Stomach (tissue), 9 donors: ENCODE results near the gene CLECL1. TPM values are rescaled to one million over a fixed set of nuclear protein-coding genes. Genes with fewer than 3 reads are reported as not detected.
"Not testable (repeated sequence)": the region's sequence is repeated elsewhere in the genome, so short reads cannot be mapped to it uniquely, and the experiment has no call there.

Experiments used
- DNase-seq, 2 donors: peaks; one replicate each; pipeline versions ENCODE4 v3.0.0 to v3.0.0-alpha.2; 2013 to 2019
- H3K27ac ChIP-seq, 5 donors: fragments of 200-600 bp in 4 of 5; sonication (generic) in 4 of 5; one replicate each; pipeline ENCODE4 v1.5.1; 2013 to 2019; ENCODE audit warnings: mild to moderate bottlenecking in 1 of 5, moderate library complexity in 1 of 5
- H3K27me3 ChIP-seq, 3 donors: fragments of 200-600 bp; sonication (generic); one replicate each; pipeline ENCODE4 v1.5.1; 2017 to 2019; ENCODE audit warnings: mixed run types in 1 of 3
- H3K36me3 ChIP-seq, 4 donors: fragments of 200-600 bp; sonication (generic); 1 replicate in 3 of 4; 2 replicates in 1 of 4; pipeline ENCODE4 v1.5.1; 2016 to 2019
- H3K4me1 ChIP-seq, 4 donors: fragments of 200-600 bp; sonication (generic); one replicate each; pipeline ENCODE4 v1.5.1; 2016 to 2019
- H3K4me3 ChIP-seq, 4 donors: fragments of 200-600 bp; sonication (generic) in 3 of 4; one replicate each; pipeline ENCODE4 v1.5.1; 2016 to 2019; ENCODE audit warnings: mild to moderate bottlenecking in 1 of 4
- H3K9me3 ChIP-seq, 4 donors: fragments of 200-600 bp; sonication (generic); one replicate each; pipeline ENCODE4 v1.5.1; 2016 to 2019
- CTCF ChIP-seq, 7 experiments: fragments of 450-650 bp in 4 of 7; fragments of 200-600 bp in 3 of 7; sonication (generic) in 3 of 7; IDR thresholded peaks; one replicate each; pipeline ENCODE4 v1.5.1; 2016 to 2019; ENCODE audit warnings: antibody characterized with exemption in 7 of 7, control low read depth in 2 of 7, mild to moderate bottlenecking in 1 of 7
- EP300 ChIP-seq: sonication (generic); formaldehyde crosslinking; IDR thresholded peaks from one replicate; pipeline ENCODE4 v1.6.1; 2017; ENCODE audit warnings: antibody characterized with exemption
- POLR2A ChIP-seq, 4 donors: fragments of 450-650 bp; IDR thresholded peaks; one replicate each; pipeline ENCODE4 v1.6.1; 2016; ENCODE audit warnings: antibody characterized with exemption in 4 of 4, control low read depth in 2 of 4, mild to moderate bottlenecking in 1 of 4, moderate library complexity in 1 of 4
- POLR2AphosphoS5 ChIP-seq, 3 donors: sonication (generic); formaldehyde crosslinking; IDR thresholded peaks; one replicate each; pipeline ENCODE4 v1.6.1; 2016; ENCODE audit warnings: antibody characterized with exemption in 3 of 3
- WGBS, 5 donors: extraction: QIAGEN DNeasy Blood & Tissue Kit in 3 of 5; methylation state at CpG; one replicate each; pipeline versions ENCODE4 v1.1.5 to v1.1.7; 2013 to 2018; 5-methylcytosine and 5-hydroxymethylcytosine counted together
- intact Hi-C: fragments of 100-400 bp; cut with DNase I; formaldehyde crosslinking; loops from one replicate; pipeline ENCODE4 v1.15.1; 2023; ENCODE audit warnings: low total_unique reads
- polyA plus RNA-seq, 3 donors: library from polyadenylated mRNA; stranded (reverse); fragments of 200-250 nt; gene quantifications; one replicate each; pipeline ENCODE4 v1.2.3, GENCODE V29; 2013
- total RNA-seq, 5 donors: library from RNA; depleted of rRNA; stranded (reverse); fragments of >200 nt; gene quantifications; one replicate each; pipeline versions ENCODE4 v1.1.0 to v1.2.3, GENCODE V29; 2014 to 2016
- donor health status: healthy with polysubstance abuse.
- donor health status: Bipolar disorder and iron deficiency.
- donor health status: healthy.

CLECL1 gene
- total and polyA plus RNA-seq, 8 donors = 1.0 to 3.5 (median 1.7) TPM; not detected in 5

DNA sequence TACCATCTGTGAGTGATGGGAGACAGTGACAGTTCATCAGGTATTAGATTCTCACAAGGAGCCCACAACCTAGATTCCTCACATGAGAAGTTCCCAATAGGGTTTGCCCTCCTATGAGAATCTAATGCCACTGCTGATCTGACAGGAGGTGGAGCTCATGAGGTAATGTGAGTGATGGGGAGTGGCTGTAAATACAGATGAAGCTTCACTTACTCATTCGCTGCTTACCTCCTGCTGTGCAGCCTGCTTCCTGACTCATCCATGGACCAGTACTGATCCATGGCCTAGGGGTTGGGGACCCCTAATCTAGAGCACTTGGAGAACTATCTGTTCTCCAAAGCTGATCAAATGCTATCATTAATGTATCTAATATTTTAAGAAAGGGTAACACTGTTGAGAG, 45.7 kb downstream of the CLECL1 start:
- H3K4me1 ChIP-seq = no peaks in the 10 kb centered on the region
- TF ChIP-seq POLR2AphosphoS5 (IDR thresholded peaks at IDR 0.05) (no peak), CTCF (IDR thresholded peaks at IDR 0.05) (no peak), EP300 (no peak), POLR2A (IDR thresholded peaks at IDR 0.05) (no peak)
- intact Hi-C loops = no loop called here
- H3K36me3 ChIP-seq = peaks cover 0 to 63% (median 40%) of the 10 kb centered on the region in 4 donors
- H3K27ac ChIP-seq = no peak overlapping the region
- H3K9me3 ChIP-seq = peaks cover 0 to 7% (median 0%) of the 10 kb centered on the region in 4 donors
- no peak overlapping the region for H3K4me3 ChIP-seq
- DNase-seq = no peak
- 69 to 100% (median 88%) methylated on average over 1 of the region's 1 CpG for WGBS, 5 donors
- no peaks in the 10 kb centered on the region for H3K27me3 ChIP-seq

DNA sequence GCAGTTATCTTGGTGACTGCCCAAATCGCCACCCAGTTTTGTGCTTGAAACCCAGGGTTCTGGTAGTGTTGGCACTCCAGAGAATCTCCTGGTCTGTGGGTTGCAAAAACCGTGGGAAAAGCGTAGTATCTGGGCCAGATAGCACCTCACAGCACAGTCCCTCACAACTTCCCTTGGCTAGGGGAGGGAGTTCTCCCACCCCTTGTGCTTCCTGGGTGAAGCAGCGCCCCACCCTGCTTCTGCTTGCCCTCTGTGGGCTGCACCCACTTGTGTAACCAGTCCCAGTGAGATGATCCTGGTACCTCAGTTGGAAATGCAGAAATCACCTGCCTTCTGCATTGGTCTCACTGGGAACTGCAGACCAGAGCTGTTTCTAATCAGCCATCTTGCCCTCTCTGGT, 47.0 kb downstream of the CLECL1 start:
- no peak for DNase-seq
- Histone ChIP-seq H3K27me3 (no peaks in the 10 kb centered on the region), H3K4me1 (no peaks in the 10 kb centered on the region), H3K27ac (no peak overlapping the region), H3K4me3 (no peak overlapping the region), H3K9me3 (peaks cover 0 to 7% (median 0%) of the 10 kb centered on the region in 4 donors), H3K36me3 (peaks cover 3 to 62% (median 47%) of the 10 kb centered on the region in 4 donors)
- TF ChIP-seq POLR2A (IDR thresholded peaks at IDR 0.05) = no peak
- intact Hi-C loops = no loop called here
- 79 to 92% (median 87%) methylated on average over 4 of the region's 4 CpGs for WGBS, 5 donors

DNA sequence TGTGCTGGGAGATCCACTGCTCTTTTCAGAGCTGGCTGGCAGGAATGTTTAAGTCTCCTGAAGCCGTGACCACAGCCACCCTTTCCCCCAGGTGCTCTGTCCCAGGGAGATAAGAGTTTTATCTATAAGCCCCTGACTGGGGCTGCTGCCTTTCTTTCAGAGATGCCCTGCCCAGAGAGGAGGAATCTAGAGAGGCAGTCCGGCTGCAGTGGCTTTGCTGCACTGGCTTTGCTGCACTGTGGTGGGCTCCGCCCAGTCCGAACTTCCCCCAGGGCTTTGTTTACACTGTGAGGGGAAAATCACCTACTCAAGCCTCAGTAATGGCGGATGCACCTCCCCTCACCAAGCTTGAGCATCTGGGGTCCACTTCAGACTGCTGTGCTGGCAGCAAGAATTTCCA, 47.5 kb downstream of the CLECL1 start:
- not testable (repeated sequence) for DNase-seq, H3K27ac ChIP-seq, H3K4me1 ChIP-seq

GRCh38 chr12:9682949-9683348, 49.9 kb downstream of the CLECL1 start:
- intact Hi-C loops, H3K9me3 ChIP-seq, H3K4me1 ChIP-seq, H3K27ac ChIP-seq, H3K27me3 ChIP-seq, H3K4me3 ChIP-seq, DNase-seq: not testable (repeated sequence)
- peaks cover 3 to 43% (median 31%) of the 10 kb centered on the region in 4 donors for H3K36me3 ChIP-seq
- WGBS, 5 donors = 91 to 97% (median 94%) methylated on average over 2 of the region's 2 CpGs

More for the DNA sequence above, 47.5 kb downstream of the CLECL1 start:
- H3K27me3 ChIP-seq, H3K4me3 ChIP-seq, intact Hi-C loops, H3K9me3 ChIP-seq: not testable (repeated sequence)
- peaks cover 3 to 62% (median 48%) of the 10 kb centered on the region in 4 donors for H3K36me3 ChIP-seq
- whole genome bisulfite sequencing, 5 donors = 51 to 81% (median 66%) methylated on average over 5 of the region's 5 CpGs

DNA sequence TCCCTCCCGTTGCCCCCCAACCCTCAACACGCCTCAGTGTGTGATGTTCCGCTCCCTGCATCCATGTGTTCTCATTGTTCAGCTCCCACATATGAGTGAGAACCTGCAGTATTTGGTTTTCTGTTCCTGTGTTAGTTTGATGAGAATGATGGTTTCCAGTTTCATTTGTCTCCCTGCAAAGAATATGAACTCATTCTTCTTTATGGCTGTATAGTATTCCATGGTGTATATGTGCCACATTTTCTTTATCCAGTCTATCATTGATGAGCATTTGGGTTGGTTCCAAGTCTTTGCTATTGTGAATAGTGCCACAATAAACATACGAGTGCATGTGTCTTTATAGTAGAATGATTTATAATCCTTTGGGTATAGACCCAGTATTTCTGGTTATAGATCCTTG, 50.4 kb downstream of the CLECL1 start:
- H3K4me1 ChIP-seq, H3K27ac ChIP-seq, DNase-seq, H3K9me3 ChIP-seq, H3K27me3 ChIP-seq, intact Hi-C loops, H3K4me3 ChIP-seq: not testable (repeated sequence)
- WGBS, 5 donors = 95 to 99% (median 98%) methylated on average over 4 of the region's 4 CpGs
- peaks cover 3 to 39% (median 29%) of the 10 kb centered on the region in 4 donors for H3K36me3 ChIP-seq

DNA sequence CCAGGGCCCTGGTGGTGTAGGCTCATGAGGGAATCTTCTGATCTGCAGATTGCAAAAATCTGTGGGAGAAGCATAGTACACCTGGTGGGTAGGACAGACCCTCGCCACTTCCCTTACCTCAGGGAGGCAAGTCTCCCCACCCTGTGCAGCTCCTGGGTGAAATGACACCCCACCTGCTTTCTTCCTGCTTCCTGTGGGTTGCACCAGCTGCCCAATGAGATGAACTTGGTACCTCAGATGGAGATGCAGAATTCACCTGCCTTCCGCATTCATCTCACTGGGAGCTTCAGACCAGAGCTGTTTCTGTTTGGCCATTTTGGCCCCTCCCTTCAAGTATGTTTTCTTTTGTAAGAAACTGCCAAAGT, 58.7 kb downstream of the CLECL1 start:
- Histone ChIP-seq H3K36me3 (peaks cover 0 to 3% (median 0%) of the 10 kb centered on the region in 4 donors), H3K4me3 (peak overlapping the region in 1 of 4 donors; percentile 2), H3K9me3 (no peaks in the 10 kb centered on the region), H3K4me1 (peaks cover 4 to 11% (median 8%) of the 10 kb centered on the region in 4 donors), H3K27ac (peak overlapping the region in 4 of 5 donors; percentile 14 to 68 (median 52)), H3K27me3 (no peaks in the 10 kb centered on the region)
- peak in 1 of 2 donors; percentile 17 for DNase-seq
- no peak for TF ChIP-seq EP300
- no peak for TF ChIP-seq POLR2A (IDR thresholded peaks at IDR 0.05)
- no peak for TF ChIP-seq POLR2AphosphoS5 (IDR thresholded peaks at IDR 0.05)
- no peak for TF ChIP-seq CTCF (IDR thresholded peaks at IDR 0.05)
- intact Hi-C loops = no loop called here
- 72 to 90% (median 88%) methylated on average over 2 of the region's 2 CpGs for WGBS, 5 donors
